IMR-90 (cell line): ENCODE data around the gene DPF1. TPM values are rescaled to one million over a fixed set of nuclear protein-coding genes. Genes with fewer than 3 reads are reported as not detected.

Experiments
- ATAC-seq: fragments of 200-7000 bp; cut with Tn5 transposase; 2 replicates; pipeline ENCODE4 v1.9.1; 2020; ENCODE audit warnings: low read depth, mild to moderate bottlenecking, moderate library complexity
- BruUV-seq: library from RNA; stranded (reverse); fragments of 400-500 nt; replicated peaks from 2 replicates; lab custom pipeline; 2021; lab: Mats Ljungman, UMichigan
- CTCF ChIA-PET: fragments of 300-600 bp; formaldehyde crosslinking; extraction: SDS; loops from one replicate; lab custom pipeline; 2021; ENCODE audit warnings: antibody characterized with exemption; lab: Yijun Ruan, JAX
- POLR2A ChIA-PET: fragments of 300-600 bp; sonication (Branson Sonifier 250); formaldehyde crosslinking; loops from one replicate; lab custom pipeline; 2022; ENCODE audit warnings: antibody characterized with exemption; ENCODE audit not compliant: unreplicated experiment; lab: Charles Lee
- DNase-seq: peaks from one replicate; pipeline ENCODE4 v3.0.0; 2013
- H2AFZ ChIP-seq: replicated peaks from 2 replicates; pipeline ENCODE3; 2013; ENCODE audit warnings: low read length, mild to moderate bottlenecking; ENCODE audit not compliant: poor library complexity
- H2AK5ac ChIP-seq: 2 replicates; pipeline ENCODE4 v1.6.1; 2013; ENCODE audit warnings: low read depth, low read length, inconsistent platforms
- H2AK9ac ChIP-seq: replicated peaks from 2 replicates; pipeline ENCODE3; 2013; ENCODE audit warnings: mild to moderate bottlenecking, low read depth, low read length, moderate library complexity; ENCODE audit not compliant: poor library complexity
- H2BK120ac ChIP-seq: 2 replicates; pipeline ENCODE4 v1.6.1; 2013; ENCODE audit warnings: low read depth, low read length, inconsistent platforms
- H2BK15ac ChIP-seq: 3 replicates; pipeline ENCODE4 v1.6.1; 2013; ENCODE audit warnings: low read depth, low read length, inconsistent platforms
- H2BK20ac ChIP-seq: 2 replicates; pipeline ENCODE4 v1.6.1; 2013; ENCODE audit warnings: low read depth, mild to moderate bottlenecking, inconsistent platforms, low read length, moderate library complexity
- H2BK5ac ChIP-seq: 2 replicates; pipeline ENCODE4 v1.6.1; 2013; ENCODE audit warnings: mild to moderate bottlenecking, low read depth, low read length, inconsistent platforms; ENCODE audit not compliant: poor library complexity, severe bottlenecking
- H3K14ac ChIP-seq: replicated peaks from 2 replicates; pipeline ENCODE4 v1.6.1; 2013; ENCODE audit warnings: low read depth, low read length, inconsistent platforms
- H3K18ac ChIP-seq: 2 replicates; pipeline ENCODE4 v1.6.1; 2013; ENCODE audit warnings: low read depth, low read length, control low read depth
- H3K23ac ChIP-seq: 2 replicates; pipeline ENCODE4 v1.6.1; 2013; ENCODE audit warnings: low read depth, low read length, inconsistent platforms
- H3K27ac ChIP-seq: 2 replicates; pipeline ENCODE4 v1.5.1; 2013; ENCODE audit warnings: mild to moderate bottlenecking, control low read depth, low read length; ENCODE audit not compliant: insufficient read depth
- H3K27me3 ChIP-seq: 2 replicates; pipeline ENCODE4 v1.6.1; 2013; ENCODE audit warnings: low read length; ENCODE audit not compliant: control insufficient read depth, insufficient read depth
- H3K36me3 ChIP-seq: 2 replicates; pipeline ENCODE4 v1.6.1; 2013; ENCODE audit warnings: low read length, mixed read lengths; ENCODE audit not compliant: control insufficient read depth, insufficient read depth
- H3K4ac ChIP-seq: 2 replicates; pipeline ENCODE4 v1.6.1; 2013; ENCODE audit warnings: low read depth, low read length, inconsistent platforms
- H3K4me1 ChIP-seq: 2 replicates; pipeline ENCODE4 v1.6.1; 2013; ENCODE audit warnings: low read length, mixed read lengths; ENCODE audit not compliant: control insufficient read depth, insufficient read depth
- H3K4me2 ChIP-seq: 2 replicates; pipeline ENCODE4 v1.6.1; 2013; ENCODE audit warnings: low read depth, mild to moderate bottlenecking, control low read depth, low read length, moderate library complexity
- H3K4me3 ChIP-seq: 2 replicates; pipeline ENCODE4 v1.5.1; 2013; ENCODE audit warnings: low read depth, mild to moderate bottlenecking, control low read depth, low read length, moderate library complexity; ENCODE audit not compliant: insufficient read depth
- H3K56ac ChIP-seq: 2 replicates; pipeline ENCODE4 v1.6.1; 2013; ENCODE audit warnings: low read length, inconsistent platforms; ENCODE audit not compliant: insufficient read depth; ENCODE audit errors: extremely low read depth
- H3K79me1 ChIP-seq, 2 experiments: 2 replicates each; pipeline ENCODE4 v1.6.1; 2013; ENCODE audit warnings: low read length in 2 of 2, inconsistent platforms in 1 of 2, low read depth in 1 of 2
- H3K9ac ChIP-seq: 2 replicates; pipeline ENCODE4 v1.6.1; 2013; ENCODE audit warnings: low read depth, low read length, control low read depth
- H3K9me1 ChIP-seq: 2 replicates; pipeline ENCODE4 v1.6.1; 2013; ENCODE audit warnings: low read length, inconsistent platforms; ENCODE audit not compliant: insufficient read depth
- H3K9me3 ChIP-seq: 2 replicates; pipeline ENCODE4 v1.6.1; 2013; ENCODE audit warnings: low read length; ENCODE audit not compliant: control insufficient read depth, insufficient read depth
- H4K20me1 ChIP-seq: 2 replicates; pipeline ENCODE4 v1.6.1; 2013; ENCODE audit warnings: low read length, inconsistent platforms; ENCODE audit not compliant: insufficient read depth
- H4K5ac ChIP-seq: 2 replicates; pipeline ENCODE4 v1.6.1; 2013; ENCODE audit warnings: mild to moderate bottlenecking, low read depth, low read length, control low read depth
- H4K8ac ChIP-seq, 2 experiments: 2 replicates each; pipeline ENCODE4 v1.6.1; 2013; ENCODE audit warnings: low read depth in 2 of 2, low read length in 2 of 2, control low read depth in 1 of 2, inconsistent platforms in 1 of 2
- H4K91ac ChIP-seq: 2 replicates; pipeline ENCODE4 v1.6.1; 2013; ENCODE audit warnings: low read depth, low read length, inconsistent platforms; ENCODE audit not compliant: insufficient read depth
- BHLHE40 ChIP-seq: fragments of 150-350 bp; IDR thresholded peaks from 2 replicates; pipeline ENCODE4 v1.6.1; 2016; ENCODE audit warnings: mild to moderate bottlenecking, low read depth, low read length
- CEBPB ChIP-seq: IDR thresholded peaks from 2 replicates; pipeline ENCODE4 v1.6.1; 2012; ENCODE audit warnings: low read depth, low read length, improper control_type of control experiment
- CHD1 ChIP-seq: IDR thresholded peaks from 2 replicates; pipeline ENCODE4 v1.6.1; 2012; ENCODE audit warnings: low read depth, low read length, improper control_type of control experiment
- CTCF ChIP-seq: conservative IDR thresholded peaks from 2 replicates; pipeline ENCODE4 v1.5.1; 2012; ENCODE audit warnings: mild to moderate bottlenecking, low read depth, low read length, improper control_type of control experiment
- FOS ChIP-seq: fragments of 150-350 bp; IDR thresholded peaks from 2 replicates; pipeline ENCODE4 v1.6.1; 2016; ENCODE audit warnings: low read depth, low read length
- MAFK ChIP-seq: IDR thresholded peaks from 2 replicates; pipeline ENCODE4 v1.6.1; 2012; ENCODE audit warnings: low read depth, low read length, improper control_type of control experiment
- MAZ ChIP-seq: IDR thresholded peaks from 2 replicates; pipeline ENCODE4 v1.6.1; 2012; ENCODE audit warnings: low read depth, mild to moderate bottlenecking, low read length, improper control_type of control experiment, moderate library complexity, borderline replicate concordance
- MXI1 ChIP-seq: IDR thresholded peaks from 2 replicates; pipeline ENCODE4 v1.6.1; 2012; ENCODE audit warnings: low read depth, mild to moderate bottlenecking, low read length, moderate library complexity, borderline replicate concordance
- NFE2L2 ChIP-seq: fragments of 150-350 bp; IDR thresholded peaks from 2 replicates; pipeline ENCODE4 v1.6.1; 2016; ENCODE audit warnings: low read depth, mild to moderate bottlenecking, low read length
- POLR2A ChIP-seq: IDR thresholded peaks from 2 replicates; pipeline ENCODE4 v1.6.1; 2012; ENCODE audit warnings: mild to moderate bottlenecking, low read depth, low read length
- RAD21 ChIP-seq: IDR thresholded peaks from 2 replicates; pipeline ENCODE4 v1.6.1; 2012; ENCODE audit warnings: low read length, improper control_type of control experiment
- RCOR1 ChIP-seq: IDR thresholded peaks from 2 replicates; pipeline ENCODE4 v1.6.1; 2012; ENCODE audit warnings: mild to moderate bottlenecking, low read length, improper control_type of control experiment; ENCODE audit not compliant: insufficient replicate concordance
- RFX5 ChIP-seq: IDR thresholded peaks from 2 replicates; pipeline ENCODE4 v1.8.0; 2012; ENCODE audit warnings: low read depth, mild to moderate bottlenecking, low read length, moderate library complexity
- SMC3 ChIP-seq: fragments of 150-350 bp; IDR thresholded peaks from 2 replicates; pipeline ENCODE4 v1.6.1; 2016; ENCODE audit warnings: low read depth, mild to moderate bottlenecking, antibody characterized with exemption, low read length, moderate library complexity
- WGBS, 2 experiments: methylation state at CpG; one replicate each; pipeline versions ENCODE4 v1.1.5 to v1.1.7; 2013; ENCODE audit warnings: missing lambda C conversion rate in 2 of 2; ENCODE audit not compliant: insufficient read length in 1 of 2; ENCODE audit errors: extremely low coverage in 2 of 2; 5-methylcytosine and 5-hydroxymethylcytosine counted together
- dilution Hi-C: fragments of 300-500 bp; cut with HindIII; formaldehyde crosslinking; loops from one replicate; pipeline ENCODE4 v1.14.3; 2018; ENCODE audit warnings: low sequenced_read_pairs; ENCODE audit not compliant: unreplicated experiment
- in situ Hi-C: fragments of 300-500 bp; cut with MboI; formaldehyde crosslinking; loops from 3 replicates; pipeline ENCODE4 v1.14.3; 2019; ENCODE audit warnings: low sequenced_read_pairs, inconsistent platforms, mixed read lengths
- intact Hi-C: fragments of 100-400 bp; cut with micrococcal nuclease; formaldehyde crosslinking; loops from 2 replicates; pipeline ENCODE4 v1.10.0; 2022
- polyA plus RNA-seq, 3 experiments: library from polyadenylated mRNA; depleted of rRNA; stranded (reverse); fragments of >200 nt; gene quantifications; 2 replicates each; pipeline ENCODE4 v1.2.3, GENCODE V29; 2012; ENCODE audit warnings: low replicate concordance in 1 of 3
- total RNA-seq: library from RNA; depleted of rRNA; stranded (reverse); fragments of >200 nt; gene quantifications from 2 replicates; pipeline ENCODE4 v1.2.3, GENCODE V29; 2012
- TF ChIP-seq, protein P1 (sequence below): fragments of 150-350 bp; IDR thresholded peaks from 2 replicates; pipeline ENCODE4 v1.6.1; 2016; ENCODE audit warnings: low read depth, mild to moderate bottlenecking, low read length, moderate library complexity, borderline replicate concordance
- TF ChIP-seq, protein P2 (sequence below): fragments of 150-350 bp; IDR thresholded peaks from 2 replicates; pipeline ENCODE4 v1.6.1; 2017; ENCODE audit warnings: mild to moderate bottlenecking, antibody characterized with exemption, low read length, low read depth

Gene DPF1
- total and polyA plus RNA-seq, 2 of the 4 experiments (the other 2 are of a cell fraction), result 3.2 to 5.5 TPM

GRCh38 chr19:38164526-38164925 lies 59.5 kb downstream of the DPF1 start:
- dilution Hi-C loops, result no loop called here
- WGBS, 2 experiments, result 100% methylated on average over 5 of the region's 25 CpGs; no CpG with 5 or more reads in 1 of the 2 experiments
- Histone ChIP-seq H3K56ac (no peak overlapping the region), H4K5ac (no peak overlapping the region), H2BK5ac (no peak overlapping the region), H3K79me1 (peaks cover 0 to 9% of the 10 kb centered on the region in 2 experiments; a peak in 1 of 4 replicates), H3K14ac (no peak overlapping the region), H3K4me1 (no peaks in the 10 kb centered on the region), H2AK9ac (no peak overlapping the region), H3K18ac (no peak overlapping the region), H2BK15ac (no peak overlapping the region), H2AK5ac (no peak overlapping the region), H2BK20ac (no peak overlapping the region), H3K36me3 (peaks cover 39% of the 10 kb centered on the region), H3K9me3 (peaks cover 6% of the 10 kb centered on the region; the same call in 1 of the 2 replicates), H2AFZ (no peak overlapping the region), H3K9me1 (no peaks in the 10 kb centered on the region), H4K91ac (no peak overlapping the region), H4K20me1 (no peaks in the 10 kb centered on the region), H3K27me3 (no peaks in the 10 kb centered on the region), H3K4ac (no peak overlapping the region), H3K23ac (no peak overlapping the region), H3K27ac (no peak overlapping the region), H3K4me2 (no peak overlapping the region), H2BK120ac (no peak overlapping the region), H3K4me3 (no peak overlapping the region), H3K9ac (no peak overlapping the region), H4K8ac (no peak overlapping the region)
- intact Hi-C loops, result no loop called here
- in situ Hi-C loops, result no loop called here
- TF ChIP-seq, protein P1, sequence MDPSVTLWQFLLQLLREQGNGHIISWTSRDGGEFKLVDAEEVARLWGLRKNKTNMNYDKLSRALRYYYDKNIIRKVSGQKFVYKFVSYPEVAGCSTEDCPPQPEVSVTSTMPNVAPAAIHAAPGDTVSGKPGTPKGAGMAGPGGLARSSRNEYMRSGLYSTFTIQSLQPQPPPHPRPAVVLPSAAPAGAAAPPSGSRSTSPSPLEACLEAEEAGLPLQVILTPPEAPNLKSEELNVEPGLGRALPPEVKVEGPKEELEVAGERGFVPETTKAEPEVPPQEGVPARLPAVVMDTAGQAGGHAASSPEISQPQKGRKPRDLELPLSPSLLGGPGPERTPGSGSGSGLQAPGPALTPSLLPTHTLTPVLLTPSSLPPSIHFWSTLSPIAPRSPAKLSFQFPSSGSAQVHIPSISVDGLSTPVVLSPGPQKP, result no peak
- TF ChIP-seq MAZ (no peak), CHD1 (no peak), RAD21 (no peak), SMC3 (no peak), BHLHE40 (no peak), RCOR1 (no peak), MXI1 (no peak), CTCF (no peak), FOS (no peak), POLR2A (no peak), MAFK (no peak), NFE2L2 (no peak), CEBPB (no peak), RFX5 (no peak)
- TF ChIP-seq, protein P2, sequence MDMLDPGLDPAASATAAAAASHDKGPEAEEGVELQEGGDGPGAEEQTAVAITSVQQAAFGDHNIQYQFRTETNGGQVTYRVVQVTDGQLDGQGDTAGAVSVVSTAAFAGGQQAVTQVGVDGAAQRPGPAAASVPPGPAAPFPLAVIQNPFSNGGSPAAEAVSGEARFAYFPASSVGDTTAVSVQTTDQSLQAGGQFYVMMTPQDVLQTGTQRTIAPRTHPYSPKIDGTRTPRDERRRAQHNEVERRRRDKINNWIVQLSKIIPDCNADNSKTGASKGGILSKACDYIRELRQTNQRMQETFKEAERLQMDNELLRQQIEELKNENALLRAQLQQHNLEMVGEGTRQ, result no peak
- BruUV-seq, result no TSS peak
- ATAC-seq (no peak), DNase-seq (no peak)
- POLR2A ChIA-PET, result no interaction called here
- CTCF ChIA-PET, result no interaction called here
